NCI-H1436 (cell line): Measurements from ENCODE around the gene NAXE.
A peak's percentile ranks its signal among the peaks of the same experiment; 100 is the strongest.
"Not testable (repeated sequence)": the region's sequence is repeated elsewhere in the genome, so short reads cannot be mapped to it uniquely, and the experiment has no call there.

Experiments used
- DNase-seq: peaks from one replicate; lab custom pipeline; 2025; lab: John Stamatoyannopoulos, UW

The NAXE gene

DNA sequence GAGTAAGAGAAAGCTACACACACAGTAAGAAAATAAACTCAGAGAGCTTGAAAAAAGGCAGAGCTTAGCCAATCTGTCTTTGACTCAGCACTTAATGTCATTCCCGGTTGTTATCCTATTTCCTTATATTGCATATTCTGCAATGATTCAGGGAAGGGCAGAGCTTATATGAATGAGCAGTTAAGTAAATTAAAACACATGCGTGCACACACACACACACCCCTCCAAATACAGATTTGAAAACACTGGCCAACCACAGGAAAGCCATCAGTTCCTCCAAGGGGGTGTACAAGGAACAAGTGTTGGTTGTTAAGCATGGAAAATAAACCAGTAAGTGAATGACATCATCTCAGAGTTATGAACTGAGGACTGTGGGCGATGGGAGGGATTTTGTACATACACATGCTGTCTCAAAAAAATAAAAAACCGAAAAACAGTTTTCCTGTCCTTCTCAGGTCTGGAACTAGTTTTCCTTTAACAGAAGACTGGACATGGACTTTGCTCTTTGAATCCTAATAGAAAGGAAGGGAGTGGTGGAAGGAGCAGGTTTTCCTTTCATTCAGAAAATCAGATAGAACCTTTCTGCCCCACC, 20.2 kb upstream of the NAXE start:
- no peak for DNase-seq

GRCh38 chr1:156571919-156572662, 19.5 kb upstream of the NAXE start, which contains the start of gene IQGAP3:
Gene IQGAP3, minus strand, starts transcription at chr1:156572565. Its CDS starts 36 bp downstream, at chr1:156572529.
- peak; percentile 69 for DNase-seq

DNA sequence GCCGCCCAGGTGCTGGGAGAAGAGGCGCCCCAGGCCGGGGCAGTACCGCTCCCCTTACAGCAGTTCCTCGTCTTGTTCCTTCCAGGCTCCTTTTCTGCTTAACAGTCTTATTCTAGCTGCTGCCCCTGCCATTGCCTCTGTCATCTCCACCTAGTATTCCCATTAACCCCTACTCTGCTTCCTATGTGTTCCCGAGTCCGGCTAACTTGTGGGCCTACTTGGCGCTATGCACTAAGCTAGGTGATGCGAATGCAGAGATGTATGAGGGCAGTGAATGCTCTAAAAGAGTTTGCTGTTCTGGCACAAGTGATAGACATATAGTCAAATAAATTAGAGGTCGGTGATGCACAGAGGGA, 18.9 kb upstream of the NAXE start:
- DNase-seq, result no peak

- DNase-seq, result no peak
Measured at GRCh38 chr1:156574039-156574633, 17.4 kb upstream of the NAXE start.

- peak; percentile 3 for DNase-seq
Measured at GRCh38 chr1:156577550-156577949, 14.0 kb upstream of the NAXE start.

GRCh38 chr1:156578055-156578454, 13.5 kb upstream of the NAXE start:
- no peak for DNase-seq

- DNase-seq, result peak; percentile 55
Measured at GRCh38 chr1:156579472-156579871, 12.1 kb upstream of the NAXE start, which contains the start of gene TTC24. Gene TTC24, plus strand, starts transcription at chr1:156579723. Its CDS starts 1,642 bp downstream, at chr1:156581365.

DNA sequence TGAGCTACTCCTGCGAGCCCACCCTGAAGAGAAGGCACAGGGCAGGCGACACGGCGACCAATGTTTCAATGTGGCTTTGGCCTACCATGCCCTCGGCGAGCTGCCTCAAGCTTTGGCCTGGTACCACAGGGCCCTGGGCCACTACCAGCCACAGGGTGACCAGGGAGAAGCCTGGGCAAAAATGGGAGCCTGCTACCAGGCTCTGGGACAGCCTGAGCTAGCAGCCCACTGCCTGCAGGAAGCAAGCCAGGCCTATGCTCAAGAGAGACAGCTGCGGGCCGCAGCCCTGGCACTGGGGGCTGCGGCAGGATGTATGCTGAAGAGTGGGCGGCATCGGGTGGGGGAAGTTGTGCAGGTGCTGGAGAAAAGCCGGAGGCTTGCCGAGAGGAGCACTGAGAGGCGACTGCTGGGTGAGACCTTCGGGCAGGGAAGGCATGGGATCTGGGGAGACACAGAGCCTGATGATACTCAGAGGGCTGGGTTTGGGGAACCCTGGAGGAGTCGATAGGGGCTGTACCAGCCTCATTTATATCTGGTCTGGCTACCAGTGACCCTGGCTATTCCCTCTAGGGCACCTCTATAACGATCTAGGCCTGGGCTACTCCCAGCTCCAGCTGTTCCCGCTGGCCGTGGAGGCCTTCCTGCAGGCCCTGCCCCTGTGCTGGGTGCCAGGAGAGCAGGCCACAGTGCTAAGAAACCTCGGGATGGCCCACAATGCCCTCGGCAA, 9.8 kb upstream of the NAXE start:
- DNase-seq, result no peak

- DNase-seq, result no peak
Measured at GRCh38 chr1:156582388-156583017, 9.1 kb upstream of the NAXE start.

- peak; percentile 73 for DNase-seq
Measured at GRCh38 chr1:156583821-156584622, 7.6 kb upstream of the NAXE start.

DNA sequence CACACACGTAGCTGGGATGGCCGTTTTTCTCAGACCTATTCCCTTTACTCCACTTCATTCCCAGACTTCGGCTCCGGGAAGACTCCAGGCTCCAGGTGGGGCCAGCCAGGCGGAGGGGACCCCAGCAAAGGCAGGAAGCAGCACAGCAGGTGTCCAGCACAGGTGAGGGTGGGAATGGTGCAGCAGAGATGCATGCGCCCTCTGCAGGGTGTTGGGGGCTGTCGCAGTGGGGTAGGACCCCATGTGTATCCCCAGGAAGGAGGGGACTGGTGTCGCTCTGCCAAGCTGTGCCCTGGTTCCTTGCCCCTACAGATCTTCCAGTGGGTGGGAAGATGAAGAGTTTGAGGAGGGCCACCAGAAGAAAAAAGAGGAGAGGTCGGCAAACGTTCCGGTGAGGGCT, 6.8 kb upstream of the NAXE start:
- peak; percentile 33 for DNase-seq

GRCh38 chr1:156586323-156586722, 5.3 kb upstream of the NAXE start:
- DNase-seq, result no peak

GRCh38 chr1:156586892-156587477, 4.6 kb upstream of the NAXE start:
- no peak for DNase-seq

- not testable (repeated sequence) for DNase-seq
Measured at GRCh38 chr1:156587927-156588326, 3.6 kb upstream of the NAXE start.

- DNase-seq, result no peak
Measured at GRCh38 chr1:156589546-156589945, 2.0 kb upstream of the NAXE start.

DNA sequence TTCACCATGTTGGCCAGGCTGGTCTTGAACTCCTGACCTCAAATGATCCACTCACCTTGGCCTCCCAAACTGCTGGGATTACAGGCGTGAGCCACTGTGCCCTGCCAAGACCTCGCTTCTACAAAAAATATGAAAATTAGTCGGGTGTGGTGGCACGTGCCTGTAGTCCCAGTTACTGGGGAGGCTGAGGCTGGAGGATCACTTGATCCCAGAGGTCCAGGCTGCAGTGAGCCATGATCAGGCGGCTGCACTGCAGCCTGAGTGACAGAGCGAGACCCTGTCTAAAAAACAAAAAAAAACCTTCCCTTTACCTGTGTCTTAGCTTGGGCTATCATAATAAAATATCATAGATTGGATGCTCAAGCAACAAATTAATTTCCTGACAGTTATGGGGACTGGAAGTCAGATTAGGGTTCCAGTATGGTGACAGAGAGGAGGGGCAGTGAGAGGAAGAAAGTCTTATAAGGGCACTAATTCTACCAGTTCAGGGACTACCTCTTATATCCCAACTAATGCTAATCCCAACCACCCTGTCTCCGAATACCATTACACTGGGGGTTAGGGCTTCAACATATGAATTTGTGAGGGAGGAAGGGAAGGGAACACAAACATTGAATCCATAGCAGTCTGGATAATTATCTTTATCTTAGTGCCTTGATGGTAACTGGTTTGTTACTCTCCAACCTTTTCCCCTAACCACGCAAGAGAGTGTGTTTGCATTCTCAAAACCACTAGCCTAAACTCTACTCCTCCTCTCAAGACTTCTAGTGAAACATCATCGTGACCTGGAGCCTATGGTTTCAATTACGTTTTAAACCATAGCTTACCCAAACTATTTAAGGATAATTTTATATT, 1.0 kb upstream of the NAXE start:
- no peak for DNase-seq

DNA sequence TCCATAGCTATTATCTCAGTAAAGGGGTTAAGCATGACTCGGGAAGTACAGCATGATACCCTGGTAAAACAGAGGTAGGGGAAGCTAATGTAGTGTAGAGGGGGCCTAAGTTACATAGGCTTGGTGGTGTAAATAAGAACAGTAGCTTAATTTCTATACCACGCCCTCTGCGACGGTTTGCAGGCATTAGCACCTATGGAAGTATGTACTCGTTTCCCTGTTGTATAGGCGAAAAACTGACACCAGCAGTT, 470 bp upstream of the NAXE start:
- DNase-seq, result no peak

- DNase-seq, result no peak
Measured at GRCh38 chr1:156592158-156592909, 758 bp downstream of the NAXE start.

- no peak for DNase-seq
Measured at GRCh38 chr1:156592910-156593660, 1.5 kb downstream of the NAXE start.
